Immature natural killer cell (primary cell): ENCODE results near the gene POC1B. TPM values are rescaled to one million over a fixed set of nuclear protein-coding genes. Genes with fewer than 3 reads are reported as not detected.
A peak's percentile ranks its signal among the peaks of the same experiment; 100 is the strongest.

Experiments used
- DNase-seq, 3 donors: peaks; one replicate each; pipeline ENCODE4 v3.0.0; 2022; ENCODE audit warnings: mixed read lengths in 1 of 3
- H3K27ac Mint-ChIP-seq, 6 donors: one replicate each; pipeline ENCODE4 v1.8.0; 2020; ENCODE audit warnings: mixed read lengths in 6 of 6, mild to moderate bottlenecking in 5 of 6, inconsistent platforms in 4 of 6, moderate library complexity in 3 of 6
- H3K27me3 Mint-ChIP-seq, 3 donors: one replicate each; pipeline ENCODE4 v1.8.0; 2020 to 2021; ENCODE audit warnings: low read depth in 3 of 3, mild to moderate bottlenecking in 3 of 3, mixed read lengths in 3 of 3, moderate library complexity in 3 of 3, inconsistent platforms in 1 of 3
- H3K36me3 Mint-ChIP-seq, 3 donors: one replicate each; pipeline ENCODE4 v1.8.0; 2020; ENCODE audit warnings: mixed read lengths in 3 of 3, inconsistent platforms in 2 of 3, mild to moderate bottlenecking in 2 of 3
- H3K4me1 Mint-ChIP-seq, 2 donors: one replicate each; pipeline ENCODE4 v1.8.0; 2020; ENCODE audit warnings: inconsistent platforms in 2 of 2, mild to moderate bottlenecking in 2 of 2, mixed read lengths in 2 of 2, moderate library complexity in 1 of 2
- H3K4me3 Mint-ChIP-seq, 5 donors: one replicate each; pipeline ENCODE4 v1.8.0; 2020; ENCODE audit warnings: mild to moderate bottlenecking in 5 of 5, mixed read lengths in 5 of 5, inconsistent platforms in 3 of 5, moderate library complexity in 3 of 5
- H3K9me3 Mint-ChIP-seq, 6 donors: one replicate each; pipeline ENCODE4 v1.8.0; 2020; ENCODE audit warnings: mild to moderate bottlenecking in 6 of 6, mixed read lengths in 6 of 6, inconsistent platforms in 4 of 6, moderate library complexity in 3 of 6
- polyA plus RNA-seq, 3 donors: library from polyadenylated mRNA; unstranded; fragments of 300-500 nt; fragmentation: Illumina TruSeq; gene quantifications; one replicate each; pipeline ENCODE4 v1.2.3, GENCODE V29; 2021

The POC1B gene
- polyA plus RNA-seq, 3 donors from 2014 or later, result 57.0 to 85.1 (median 57.9) TPM

- peaks cover 5 to 15% of the 10 kb centered on the region in 2 donors for H3K4me1 Mint-ChIP-seq
- H3K27me3 Mint-ChIP-seq, result peaks cover 0 to 3% (median 2%) of the 10 kb centered on the region in 3 donors
- H3K36me3 Mint-ChIP-seq, result peaks cover 0 to 7% (median 3%) of the 10 kb centered on the region in 3 donors
- no peaks in the 10 kb centered on the region for H3K9me3 Mint-ChIP-seq
- H3K4me3 Mint-ChIP-seq, result no peak overlapping the region
- DNase-seq, result no peak
- peak overlapping the region in 1 of 6 donors; percentile 30 for H3K27ac Mint-ChIP-seq
These were observed 155.4 kb downstream of the POC1B start for GRCh38 chr12:89370421-89370831.

Other genes with a start within 250 kb of the POC1B start
- 10 to 100 TPM; 18.9 to 37.6 (median 27.1) TPM for gene DUSP6, start 173.5 kb downstream of the POC1B start, polyA plus RNA-seq
- 1 to 10 TPM; 3.4 to 9.7 (median 3.6) TPM for gene GALNT4, start 1.3 kb downstream of the POC1B start, polyA plus RNA-seq
- gene ATP2B1, start 182.8 kb upstream of the POC1B start, polyA plus RNA-seq, result 10 to 100 TPM; 15.6 to 29.5 (median 17.8) TPM